PC-9 (cell line): ENCODE data around the gene STAT4. TPM values are rescaled to one million over a fixed set of nuclear protein-coding genes. Genes with fewer than 3 reads are reported as not detected.

Source experiments
- BruUV-seq: library from RNA; stranded (reverse); fragments of 400-500 nt; replicated peaks from 2 replicates; lab custom pipeline; 2021; lab: Mats Ljungman, UMichigan
- CTCF ChIA-PET: fragments of 300-600 bp; sonication (Branson Sonifier 250); formaldehyde crosslinking; loops from one replicate; lab custom pipeline; 2022; ENCODE audit warnings: antibody characterized with exemption; lab: Charles Lee
- POLR2A ChIA-PET: fragments of 300-600 bp; sonication (Branson Sonifier 250); formaldehyde crosslinking; loops from one replicate; lab custom pipeline; 2022; ENCODE audit warnings: antibody characterized with exemption; ENCODE audit not compliant: unreplicated experiment; lab: Charles Lee
- DNase-seq, 2 experiments: peaks; one replicate each; pipeline versions ENCODE4 v3.0.0 to v3.0.0-alpha.2; 2015 to 2022; ENCODE audit warnings: mixed read lengths in 1 of 2
- H2AFZ ChIP-seq: fragments of 200-600 bp; sonication (generic); 2 replicates; pipeline ENCODE4 v1.8.1; 2017; ENCODE audit warnings: antibody characterized with exemption
- H3F3A ChIP-seq: fragments of 200-600 bp; sonication (generic); 2 replicates; pipeline ENCODE4 v1.8.1; 2017; ENCODE audit warnings: antibody characterized with exemption, mild to moderate bottlenecking, low read depth; ENCODE audit not compliant: insufficient read depth
- H3K27ac ChIP-seq: fragments of 200-600 bp; sonication (generic); 2 replicates; pipeline ENCODE4 v1.6.1; 2016; ENCODE audit warnings: mixed run types
- H3K27me3 ChIP-seq: fragments of 200-600 bp; sonication (generic); 2 replicates; pipeline ENCODE4 v1.6.1; 2016; ENCODE audit warnings: low read depth, mixed run types; ENCODE audit not compliant: insufficient read depth
- H3K36me3 ChIP-seq: fragments of 200-600 bp; sonication (generic); 2 replicates; pipeline ENCODE4 v1.6.1; 2016; ENCODE audit warnings: low read depth, mixed run types
- H3K4me1 ChIP-seq: fragments of 200-600 bp; sonication (generic); replicated peaks from 2 replicates; pipeline ENCODE4 v1.6.1; 2016; ENCODE audit warnings: mixed run types; ENCODE audit not compliant: insufficient read depth
- H3K4me2 ChIP-seq: fragments of 200-600 bp; sonication (generic); 2 replicates; pipeline ENCODE4 v1.6.1; 2017; ENCODE audit warnings: mixed run types
- H3K4me3 ChIP-seq: fragments of 200-600 bp; sonication (generic); 2 replicates; pipeline ENCODE4 v1.6.1; 2016; ENCODE audit warnings: mixed run types
- H3K79me2 ChIP-seq: fragments of 200-600 bp; sonication (generic); 2 replicates; pipeline ENCODE4 v1.6.1; 2017; ENCODE audit warnings: low read depth, mixed run types
- H3K9me2 ChIP-seq: fragments of 200-600 bp; sonication (generic); 2 replicates; pipeline ENCODE4 v1.8.1; 2017; ENCODE audit warnings: mild to moderate bottlenecking; ENCODE audit not compliant: insufficient read depth
- H3K9me3 ChIP-seq: fragments of 200-600 bp; sonication (generic); 2 replicates; pipeline ENCODE4 v1.8.1; 2016; ENCODE audit warnings: low read depth; ENCODE audit not compliant: insufficient read depth
- H4K20me1 ChIP-seq: fragments of 200-600 bp; sonication (generic); 2 replicates; pipeline ENCODE4 v1.8.1; 2017; ENCODE audit not compliant: insufficient read depth
- CTCF ChIP-seq: fragments of 200-600 bp; sonication (generic); conservative IDR thresholded peaks from 2 replicates; pipeline ENCODE4 v1.6.1; 2017; ENCODE audit warnings: mixed run types, antibody characterized with exemption, mild to moderate bottlenecking, moderate library complexity
- EZH2 ChIP-seq: fragments of 200-600 bp; sonication (generic); IDR thresholded peaks from 2 replicates; pipeline ENCODE4 v1.8.0; 2017; ENCODE audit warnings: antibody characterized with exemption, low read depth
- intact Hi-C: fragments of 100-400 bp; cut with micrococcal nuclease; formaldehyde crosslinking; loops from one replicate; pipeline ENCODE4 v1.10.0; 2022; ENCODE audit not compliant: unreplicated experiment
- total RNA-seq: library from RNA; stranded (reverse); gene quantifications from 2 replicates; pipeline ENCODE4 v1.2.3, GENCODE V29; 2021

The STAT4 gene
- total RNA-seq, 1 experiment from 2014 or later: 0.70 TPM

- Histone ChIP-seq H3K36me3 (no peaks in the 10 kb centered on the region), H3K79me2 (no peaks in the 10 kb centered on the region), H3F3A (no peaks in the 10 kb centered on the region), H3K27me3 (no peaks in the 10 kb centered on the region), H3K9me2 (no peaks in the 10 kb centered on the region), H3K9me3 (no peaks in the 10 kb centered on the region), H3K27ac (no peak overlapping the region), H3K4me3 (no peak overlapping the region), H2AFZ (no peak overlapping the region), H3K4me2 (no peak overlapping the region), H4K20me1 (no peaks in the 10 kb centered on the region), H3K4me1 (no peaks in the 10 kb centered on the region)
- ChIA-PET CTCF (no interaction called here), POLR2A (no interaction called here)
- no TSS peak for BruUV-seq
- intact Hi-C loops: no loop called here
- TF ChIP-seq CTCF (no peak), EZH2 (no peak)
- DNase-seq: no peak
These were observed 42.5 kb downstream of the STAT4 start for GRCh38 chr2:191108331-191108730.

GRCh38 chr2:191105082-191105481 is 45.7 kb downstream of the STAT4 start:
- H3K36me3 ChIP-seq: no peaks in the 10 kb centered on the region
- H4K20me1 ChIP-seq: no peaks in the 10 kb centered on the region
- POLR2A ChIA-PET: no interaction called here
- H3K9me2 ChIP-seq: no peaks in the 10 kb centered on the region
- H2AFZ ChIP-seq: no peak overlapping the region
- H3K27ac ChIP-seq: no peak overlapping the region
- no peak for DNase-seq
- H3K79me2 ChIP-seq: no peaks in the 10 kb centered on the region
- intact Hi-C loops: no loop called here
- BruUV-seq: no TSS peak
- H3F3A ChIP-seq: no peaks in the 10 kb centered on the region
- CTCF ChIA-PET: no interaction called here
- H3K4me1 ChIP-seq: no peaks in the 10 kb centered on the region
- TF ChIP-seq EZH2: no peak
- TF ChIP-seq CTCF: no peak
- H3K9me3 ChIP-seq: no peaks in the 10 kb centered on the region
- no peak overlapping the region for H3K4me2 ChIP-seq
- no peaks in the 10 kb centered on the region for H3K27me3 ChIP-seq
- H3K4me3 ChIP-seq: no peak overlapping the region

GRCh38 chr2:191103774-191104173 is 47.0 kb downstream of the STAT4 start:
- H3K4me2 ChIP-seq: no peak overlapping the region
- no peaks in the 10 kb centered on the region for H4K20me1 ChIP-seq
- ChIA-PET CTCF (no interaction called here), POLR2A (no interaction called here)
- H3K27me3 ChIP-seq: no peaks in the 10 kb centered on the region
- intact Hi-C loops: no loop called here
- H3K9me2 ChIP-seq: no peaks in the 10 kb centered on the region
- no TSS peak for BruUV-seq
- H3K4me1 ChIP-seq: no peaks in the 10 kb centered on the region
- no peaks in the 10 kb centered on the region for H3K9me3 ChIP-seq
- H2AFZ ChIP-seq: no peak overlapping the region
- DNase-seq: no peak
- no peaks in the 10 kb centered on the region for H3F3A ChIP-seq
- H3K36me3 ChIP-seq: no peaks in the 10 kb centered on the region
- TF ChIP-seq CTCF (no peak), EZH2 (no peak)
- no peak overlapping the region for H3K27ac ChIP-seq
- no peaks in the 10 kb centered on the region for H3K79me2 ChIP-seq
- no peak overlapping the region for H3K4me3 ChIP-seq
